ENCODE data around the gene NOCT.
"Not testable (repeated sequence)": the region's sequence is repeated elsewhere in the genome, so short reads cannot be mapped to it uniquely, and the experiment has no call there.

Gene NOCT

GRCh38 chr4:139015269-139015947 lies at the start of gene NOCT:
Gene NOCT, plus strand, starts transcription at chr4:139015781. Its CDS starts 201 bp downstream, at chr4:139015982.
- DNase-seq, result peak; percentile 87

- DNase-seq, result no peak
Observed at GRCh38 chr4:138967313-138967712, 48.3 kb upstream of the NOCT start.

GRCh38 chr4:138972956-138973801 lies 42.4 kb upstream of the NOCT start:
- no peak for DNase-seq

- DNase-seq, result no peak
Observed at GRCh38 chr4:138975225-138975624, 40.4 kb upstream of the NOCT start.

GRCh38 chr4:138976526-138976925 lies 39.1 kb upstream of the NOCT start:
- no peak for DNase-seq

GRCh38 chr4:138977524-138977923 lies 38.1 kb upstream of the NOCT start:
- DNase-seq, result no peak

- no peak for DNase-seq
Observed at GRCh38 chr4:138978028-138978585, 37.5 kb upstream of the NOCT start.

- no peak for DNase-seq
Observed at GRCh38 chr4:138978600-138978999, 37.0 kb upstream of the NOCT start.

- DNase-seq, result no peak
Observed at GRCh38 chr4:138979742-138980141, 35.8 kb upstream of the NOCT start.

GRCh38 chr4:138981930-138982390 lies 33.6 kb upstream of the NOCT start:
- DNase-seq, result no peak

GRCh38 chr4:138982754-138983153 lies 32.8 kb upstream of the NOCT start:
- no peak for DNase-seq

GRCh38 chr4:138983690-138984089 lies 31.9 kb upstream of the NOCT start:
- DNase-seq, result no peak

- no peak for DNase-seq
Observed at GRCh38 chr4:138984647-138985046, 30.9 kb upstream of the NOCT start.

GRCh38 chr4:138992676-138993075 lies 22.9 kb upstream of the NOCT start:
- DNase-seq, result no peak

GRCh38 chr4:138996090-138996489 lies 19.5 kb upstream of the NOCT start:
- no peak for DNase-seq

- DNase-seq, result no peak
Observed at GRCh38 chr4:138999666-139000065, 15.9 kb upstream of the NOCT start.

GRCh38 chr4:139000134-139000533 lies 15.4 kb upstream of the NOCT start:
- not testable (repeated sequence) for DNase-seq

GRCh38 chr4:139001430-139001829 lies 14.2 kb upstream of the NOCT start:
- not testable (repeated sequence) for DNase-seq

GRCh38 chr4:139003668-139004067 lies 11.9 kb upstream of the NOCT start:
- not testable (repeated sequence) for DNase-seq

GRCh38 chr4:139005774-139006173 lies 9.8 kb upstream of the NOCT start:
- DNase-seq, result no peak

- no peak for DNase-seq
Observed at GRCh38 chr4:139007640-139008039, 7.9 kb upstream of the NOCT start.

- not testable (repeated sequence) for DNase-seq
Observed at GRCh38 chr4:139008278-139008677, 7.3 kb upstream of the NOCT start.

- DNase-seq, result no peak
Observed at GRCh38 chr4:139009702-139010101, 5.9 kb upstream of the NOCT start.

Data from KG1 (cell line).